Activated naive CD8-positive, alpha-beta T cell treated with anti-CD3 and anti-CD28 coated beads, Interleukin-2, amount 50 U/mL, for 16 hours (primary cell): Measurements from ENCODE around the gene ANKRD10.

ENCODE experiments used
- DNase-seq: peaks from one replicate; pipeline ENCODE4 v3.0.0-alpha.2; 2020; ENCODE audit warnings: low read depth, low spot score

Gene ANKRD10

GRCh38 chr13:110831437-110832204, 83.2 kb downstream of the ANKRD10 start:
- DNase-seq, result no peak

GRCh38 chr13:110830800-110831371, 84.0 kb downstream of the ANKRD10 start:
- DNase-seq, result no peak

GRCh38 chr13:110830331-110830730, 84.5 kb downstream of the ANKRD10 start:
- no peak for DNase-seq

GRCh38 chr13:110829486-110829885, 85.4 kb downstream of the ANKRD10 start:
- DNase-seq, result no peak

GRCh38 chr13:110828705-110829104, 86.2 kb downstream of the ANKRD10 start:
- DNase-seq, result no peak
